Stimulated activated CD8-positive, alpha-beta memory T cell treated with anti-CD3 and anti-CD28 coated beads, Interleukin-4, amount 100 ng/mL, for 1 hour (primary cell): ENCODE measurements around the gene RBM33.

Experiments
- DNase-seq, 2 donors: peaks; one replicate each; pipeline ENCODE4 v3.0.0-alpha.2; 2020; ENCODE audit warnings: low read depth in 2 of 2, low spot score in 1 of 2

The RBM33 gene

DNA sequence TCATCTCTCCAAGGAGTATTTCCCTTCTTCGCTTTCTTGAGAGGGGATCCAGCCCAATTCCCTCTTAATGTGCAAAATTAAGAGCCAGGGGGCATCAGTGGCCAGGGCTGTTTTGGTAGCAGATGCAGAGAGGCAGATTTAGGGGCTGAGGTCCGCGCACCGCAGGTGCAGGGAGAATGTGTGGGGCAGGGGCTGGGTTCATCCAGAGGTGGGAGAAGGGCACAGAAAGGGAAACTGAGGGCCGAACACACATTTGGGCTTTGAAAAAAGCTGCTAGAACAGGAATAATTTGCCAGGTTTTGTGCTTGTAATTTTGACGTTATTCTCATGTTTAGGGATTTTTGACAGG, 174.3 kb downstream of the RBM33 start:
- DNase-seq, result no peak

DNA sequence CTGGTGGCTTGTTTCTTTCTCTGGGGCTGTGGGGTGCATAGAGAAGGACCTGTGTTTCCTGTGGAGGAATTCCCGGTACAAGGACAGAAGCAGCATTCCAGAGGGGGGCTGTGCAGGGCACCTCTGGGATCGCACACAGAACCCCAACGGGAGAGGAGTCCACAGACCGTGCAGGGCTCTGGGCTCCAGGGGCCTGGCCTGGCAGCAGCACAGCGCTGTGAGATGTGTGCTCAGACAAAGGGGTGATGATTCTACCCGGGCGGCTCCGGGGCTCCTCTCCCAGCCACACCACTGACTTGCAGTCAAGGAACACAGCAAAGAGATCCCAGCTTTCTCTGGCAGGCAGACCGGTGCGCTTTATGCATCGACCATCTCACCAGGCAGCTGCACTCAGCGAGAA, 174.7 kb downstream of the RBM33 start:
- no peak for DNase-seq

DNA sequence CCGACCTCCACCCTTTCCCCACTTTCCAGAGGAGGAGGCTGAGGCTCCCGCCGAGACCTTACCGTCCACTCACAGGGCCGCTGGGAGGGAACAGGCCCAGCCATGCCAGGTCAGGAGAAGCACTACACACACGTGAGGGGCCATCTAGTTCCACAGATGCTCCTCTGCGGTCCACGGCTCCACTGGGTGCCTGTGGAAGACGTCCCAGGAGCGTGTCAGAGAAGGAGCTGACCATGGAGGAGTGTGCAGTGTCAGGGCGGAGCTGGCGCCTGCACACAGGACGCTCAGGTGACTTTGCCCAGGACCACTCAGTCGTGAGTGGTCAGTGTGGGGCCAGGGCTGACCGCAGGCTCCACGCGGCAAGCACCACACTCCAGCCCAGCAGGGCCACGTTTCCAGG, 175.8 kb downstream of the RBM33 start:
- no peak for DNase-seq

DNA sequence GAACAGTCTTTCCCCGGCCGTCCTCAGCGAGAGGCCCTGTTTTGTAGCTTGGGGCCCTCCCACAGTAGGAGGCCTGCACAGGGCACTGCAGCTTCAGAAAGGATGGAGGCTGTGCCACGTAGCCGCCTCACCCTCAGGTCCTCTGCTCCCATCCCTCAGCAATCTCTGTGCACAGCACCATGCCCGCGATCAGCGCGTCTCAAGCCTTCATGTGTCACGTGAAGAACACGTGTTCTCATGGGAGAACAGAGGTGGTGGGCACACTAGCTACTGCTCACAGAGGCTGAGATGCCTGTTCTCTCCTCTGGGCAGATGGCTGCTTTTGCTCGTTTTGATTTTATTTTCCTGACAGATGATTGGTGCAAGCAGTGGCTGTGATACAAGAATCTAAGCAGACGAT, 176.3 kb downstream of the RBM33 start:
- no peak for DNase-seq

DNA sequence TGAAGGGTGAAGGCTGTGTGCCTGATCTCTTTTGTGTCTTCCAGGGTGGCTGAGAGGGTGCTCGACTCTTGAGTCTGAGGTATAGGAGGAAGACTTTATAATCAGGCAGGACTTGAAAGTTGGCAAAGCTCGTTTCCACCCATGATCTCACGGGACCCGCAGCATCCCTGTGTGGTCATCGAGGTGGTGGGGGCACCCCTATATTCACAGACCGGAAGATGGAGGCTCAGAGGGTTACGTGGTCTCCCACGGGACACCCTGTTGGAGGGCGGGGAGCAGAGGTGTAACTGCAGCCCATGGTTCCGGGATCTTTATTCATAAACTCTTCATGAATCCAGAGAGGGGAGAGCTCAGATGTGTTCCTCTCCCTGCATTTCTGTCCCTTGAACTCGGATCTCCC, 177.4 kb downstream of the RBM33 start:
- no peak for DNase-seq

DNA sequence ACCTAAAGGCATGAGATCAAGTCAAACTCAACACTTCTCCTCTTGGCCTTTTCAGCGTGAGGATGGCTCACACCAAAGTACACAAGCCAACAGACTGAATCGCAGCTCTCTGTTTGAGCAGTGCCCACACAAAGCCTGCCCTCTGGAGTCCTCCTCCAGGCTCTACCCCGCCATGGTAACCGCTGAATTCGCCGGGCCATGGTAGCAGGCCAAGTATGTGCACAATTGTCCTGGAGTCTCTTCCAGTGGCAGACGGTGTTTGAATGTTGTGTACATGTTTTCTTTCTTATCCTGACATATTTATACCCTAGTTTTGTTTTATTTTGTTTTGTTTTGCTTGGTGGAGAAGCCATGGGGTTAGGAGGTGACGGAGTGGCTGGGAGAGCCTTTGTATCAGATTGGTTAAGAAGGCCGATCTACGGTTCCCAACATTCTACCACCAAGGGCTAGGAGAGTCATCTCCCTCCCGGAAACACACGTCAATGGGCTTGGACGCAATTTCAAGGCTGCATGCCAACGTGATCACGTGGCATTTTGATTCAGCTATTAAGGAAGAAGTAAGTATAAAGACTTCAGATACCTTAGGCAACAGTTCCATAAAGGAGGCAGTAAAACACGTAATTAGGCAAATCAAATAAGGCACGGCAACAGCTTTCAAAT, 179.9 kb downstream of the RBM33 start:
- no peak for DNase-seq

DNA sequence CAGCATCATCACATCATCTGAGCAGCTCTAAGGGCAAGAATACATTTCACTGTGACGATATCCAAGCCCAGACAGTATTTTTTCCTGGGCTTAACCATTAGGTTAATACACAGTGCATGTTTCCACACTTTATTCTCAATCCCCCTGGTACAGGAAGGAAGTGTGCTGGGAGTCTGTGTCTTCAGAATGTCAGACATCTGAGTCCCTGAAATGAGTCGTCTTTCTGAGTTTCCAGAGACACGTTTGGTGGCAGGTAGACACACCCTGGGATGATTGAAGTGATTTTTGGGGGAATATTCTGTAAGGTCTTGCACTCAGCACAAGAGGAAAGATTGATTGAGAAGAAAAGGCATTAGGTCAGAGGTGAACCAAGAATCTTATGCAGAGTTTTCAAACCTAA, 180.9 kb downstream of the RBM33 start:
- no peak for DNase-seq

DNA sequence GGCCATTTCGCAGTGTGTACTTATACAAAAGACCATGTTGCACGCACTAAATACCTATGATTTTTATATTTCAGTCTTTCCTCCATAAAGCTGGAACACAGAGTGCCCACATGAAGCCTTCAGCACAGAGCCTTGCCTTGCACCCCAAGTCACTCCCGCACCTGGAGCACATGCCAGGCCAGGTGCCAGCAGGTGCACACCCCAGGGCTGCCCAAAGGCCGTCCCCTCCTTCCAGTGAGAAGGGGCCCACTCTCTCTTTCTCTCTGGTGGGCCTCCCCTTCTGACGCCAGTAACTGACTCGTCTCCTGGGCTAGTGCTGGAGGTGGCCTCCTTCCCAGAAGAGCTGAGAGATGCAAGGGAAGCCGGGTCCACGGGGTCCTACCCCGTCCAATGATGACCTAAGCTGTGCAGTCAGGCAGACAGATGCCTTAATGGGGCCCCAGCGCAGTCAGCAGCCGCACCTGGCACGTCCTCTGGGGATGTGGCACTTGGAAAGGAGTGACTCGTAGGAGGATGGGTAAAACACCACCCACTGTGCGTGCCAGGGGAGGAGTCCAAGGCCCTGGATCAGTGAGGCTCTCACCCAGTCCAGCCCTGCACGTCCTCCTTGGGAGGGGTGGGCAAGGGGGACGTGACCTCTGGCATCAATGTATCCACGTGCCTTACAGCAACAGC, 185.5 kb downstream of the RBM33 start:
- no peak for DNase-seq
